ENCODE data around the gene NOTUM. TPM values are rescaled to one million over a fixed set of nuclear protein-coding genes. Genes with fewer than 3 reads are reported as not detected.

The NOTUM gene
- total and polyA plus RNA-seq, 2 donors (not counting 3 experiments of a cell fraction or from before 2014, with no cell fraction given), result not detected

- H3K4me1 ChIP-seq (ENCODE audit: control insufficient read depth, extremely low read depth, insufficient read depth, low read length), result peaks cover 12% of the 10 kb centered on the region
- BruUV-seq (replicated peaks), result no TSS peak
- H2AFZ ChIP-seq (ENCODE audit: low read depth, low read length), result no peak overlapping the region
- H3K4me2 ChIP-seq (ENCODE audit: insufficient read depth, low read length), result no peak overlapping the region
- no peak overlapping the region for H3K4me3 ChIP-seq (replicated peaks in 1 of 3; ENCODE audit: insufficient read depth in 1 of 3, low read depth in 1 of 3, low read length in 3 of 3)
- H3K27me3 ChIP-seq (ENCODE audit: control insufficient read depth in 2 of 2, insufficient read depth in 2 of 2, low read length in 2 of 2), result no peaks in the 10 kb centered on the region
- no peaks in the 10 kb centered on the region for H4K20me1 ChIP-seq (replicated peaks; ENCODE audit: control insufficient read depth, extremely low read depth, insufficient read depth, low read length)
- intact Hi-C loops (cut with micrococcal nuclease), result no loop called here
- DNase-seq (ENCODE audit: low read depth, low spot score), result no peak
- dilution Hi-C loops (cut with MboI; ENCODE audit: extremely low pct_ligation_motif_present, low sequenced_read_pairs), result no loop called here
- H3K9ac ChIP-seq (replicated peaks; ENCODE audit: extremely low read depth, insufficient read depth, low read length), result no peak overlapping the region
- H3K9me3 ChIP-seq (replicated peaks; ENCODE audit: control insufficient read depth, insufficient read depth, low read length), result no peaks in the 10 kb centered on the region
- ChIA-PET POLR2A (no interaction called here), CTCF (no interaction called here)
- peaks cover 7 to 27% of the 10 kb centered on the region in 2 experiments for H3K36me3 ChIP-seq (ENCODE audit: control insufficient read depth in 2 of 2, extremely low read depth in 1 of 2, insufficient read depth in 2 of 2, low read length in 2 of 2)
- H3K79me2 ChIP-seq (ENCODE audit: control insufficient read depth, insufficient read depth, low read length), result peaks cover 9% of the 10 kb centered on the region
- no peak for TF ChIP-seq JUN (IDR thresholded peaks at IDR 0.05; ENCODE audit: borderline replicate concordance, insufficient read depth, insufficient read length, low read depth)
- TF ChIP-seq, protein P1, sequence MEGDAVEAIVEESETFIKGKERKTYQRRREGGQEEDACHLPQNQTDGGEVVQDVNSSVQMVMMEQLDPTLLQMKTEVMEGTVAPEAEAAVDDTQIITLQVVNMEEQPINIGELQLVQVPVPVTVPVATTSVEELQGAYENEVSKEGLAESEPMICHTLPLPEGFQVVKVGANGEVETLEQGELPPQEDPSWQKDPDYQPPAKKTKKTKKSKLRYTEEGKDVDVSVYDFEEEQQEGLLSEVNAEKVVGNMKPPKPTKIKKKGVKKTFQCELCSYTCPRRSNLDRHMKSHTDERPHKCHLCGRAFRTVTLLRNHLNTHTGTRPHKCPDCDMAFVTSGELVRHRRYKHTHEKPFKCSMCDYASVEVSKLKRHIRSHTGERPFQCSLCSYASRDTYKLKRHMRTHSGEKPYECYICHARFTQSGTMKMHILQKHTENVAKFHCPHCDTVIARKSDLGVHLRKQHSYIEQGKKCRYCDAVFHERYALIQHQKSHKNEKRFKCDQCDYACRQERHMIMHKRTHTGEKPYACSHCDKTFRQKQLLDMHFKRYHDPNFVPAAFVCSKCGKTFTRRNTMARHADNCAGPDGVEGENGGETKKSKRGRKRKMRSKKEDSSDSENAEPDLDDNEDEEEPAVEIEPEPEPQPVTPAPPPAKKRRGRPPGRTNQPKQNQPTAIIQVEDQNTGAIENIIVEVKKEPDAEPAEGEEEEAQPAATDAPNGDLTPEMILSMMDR (IDR thresholded peaks at IDR 0.05; ENCODE audit: extremely low read depth in 1 of 2, insufficient read depth in 1 of 2, low read depth in 1 of 2, low read length in 2 of 2), result no peak
- TF ChIP-seq GATA2 (IDR thresholded peaks at IDR 0.05; ENCODE audit: insufficient read depth, insufficient read length, low read depth, low read length), result no peak
- TF ChIP-seq POLR2A (IDR thresholded peaks at IDR 0.05; ENCODE audit: low read depth, low read length), result no peak
- TF ChIP-seq EZH2 (IDR thresholded peaks at IDR 0.05; ENCODE audit: borderline replicate concordance, low read depth, low read length, severe bottlenecking), result no peak
- no peak for TF ChIP-seq MYC (IDR thresholded peaks at IDR 0.05; ENCODE audit: low read depth, low read length)
- no peak for TF ChIP-seq FOS (IDR thresholded peaks at IDR 0.05; ENCODE audit: borderline replicate concordance, insufficient read depth, low read length)
- no peak for TF ChIP-seq MAX (IDR thresholded peaks at IDR 0.05; ENCODE audit: insufficient read depth, insufficient read length)
- no peak for TF ChIP-seq POLR2AphosphoS5 (IDR thresholded peaks at IDR 0.05; ENCODE audit: insufficient read depth, low read depth, low read length)
- no peak overlapping the region for H3K27ac ChIP-seq (ENCODE audit: insufficient read depth, low read depth, low read length)
- FAIRE-seq, result no peak
- no peaks in the 10 kb centered on the region for H3K9me1 ChIP-seq (replicated peaks; ENCODE audit: control insufficient read depth, extremely low read depth, insufficient read depth, low read length)
Measured at GRCh38 chr17:81914103-81914850, 46.7 kb downstream of the NOTUM start.

Data from endothelial cell of umbilical vein (primary cell).